ENCODE data around the gene CCDC182.

Gene CCDC182

GRCh38 chr17:57745242-57745641 lies at the start of gene CCDC182:
TSS of gene CCDC182 (minus strand) at chr17:57745299. CDS start at chr17:57745272, 27 bp downstream.
- no peak for DNase-seq (ENCODE audit: extremely low read depth, low read depth)
- no peak for TF ChIP-seq CTCF (IDR thresholded peaks at IDR 0.05; ENCODE audit: low read depth, low read length)

- TF ChIP-seq CTCF (IDR thresholded peaks at IDR 0.05; ENCODE audit: low read depth, low read length): no peak
- DNase-seq (ENCODE audit: extremely low read depth, low read depth): no peak
Observed at GRCh38 chr17:57794841-57795240, 49.7 kb upstream of the CCDC182 start.

- no peak for DNase-seq (ENCODE audit: extremely low read depth, low read depth)
- TF ChIP-seq CTCF (IDR thresholded peaks at IDR 0.05; ENCODE audit: low read depth, low read length): no peak
Observed at GRCh38 chr17:57788725-57789124, 43.6 kb upstream of the CCDC182 start.

- no peak for TF ChIP-seq CTCF (IDR thresholded peaks at IDR 0.05; ENCODE audit: low read depth, low read length)
- no peak for DNase-seq (ENCODE audit: extremely low read depth, low read depth)
Observed at GRCh38 chr17:57785022-57785421, 39.9 kb upstream of the CCDC182 start.

- no peak for TF ChIP-seq CTCF (IDR thresholded peaks at IDR 0.05; ENCODE audit: low read depth, low read length)
Observed at GRCh38 chr17:57784226-57784895, 39.3 kb upstream of the CCDC182 start.

GRCh38 chr17:57783338-57783742 lies 38.2 kb upstream of the CCDC182 start:
- no peak for DNase-seq (ENCODE audit: extremely low read depth, low read depth)
- peak; percentile 52 for TF ChIP-seq CTCF (IDR thresholded peaks at IDR 0.05; ENCODE audit: low read depth, low read length)

More at GRCh38 chr17:57784226-57784895, 39.3 kb upstream of the CCDC182 start:
- DNase-seq (ENCODE audit: extremely low read depth, low read depth): no peak

- no peak for TF ChIP-seq CTCF (IDR thresholded peaks at IDR 0.05; ENCODE audit: low read depth, low read length)
- DNase-seq (ENCODE audit: extremely low read depth, low read depth): no peak
Observed at GRCh38 chr17:57782647-57783337, 37.7 kb upstream of the CCDC182 start.

Measured in AG09319 (cell line).